ENCODE data around the gene ACAD9.
"Not testable (repeated sequence)": the region's sequence is repeated elsewhere in the genome, so short reads cannot be mapped to it uniquely, and the experiment has no call there.

Gene ACAD9

DNA sequence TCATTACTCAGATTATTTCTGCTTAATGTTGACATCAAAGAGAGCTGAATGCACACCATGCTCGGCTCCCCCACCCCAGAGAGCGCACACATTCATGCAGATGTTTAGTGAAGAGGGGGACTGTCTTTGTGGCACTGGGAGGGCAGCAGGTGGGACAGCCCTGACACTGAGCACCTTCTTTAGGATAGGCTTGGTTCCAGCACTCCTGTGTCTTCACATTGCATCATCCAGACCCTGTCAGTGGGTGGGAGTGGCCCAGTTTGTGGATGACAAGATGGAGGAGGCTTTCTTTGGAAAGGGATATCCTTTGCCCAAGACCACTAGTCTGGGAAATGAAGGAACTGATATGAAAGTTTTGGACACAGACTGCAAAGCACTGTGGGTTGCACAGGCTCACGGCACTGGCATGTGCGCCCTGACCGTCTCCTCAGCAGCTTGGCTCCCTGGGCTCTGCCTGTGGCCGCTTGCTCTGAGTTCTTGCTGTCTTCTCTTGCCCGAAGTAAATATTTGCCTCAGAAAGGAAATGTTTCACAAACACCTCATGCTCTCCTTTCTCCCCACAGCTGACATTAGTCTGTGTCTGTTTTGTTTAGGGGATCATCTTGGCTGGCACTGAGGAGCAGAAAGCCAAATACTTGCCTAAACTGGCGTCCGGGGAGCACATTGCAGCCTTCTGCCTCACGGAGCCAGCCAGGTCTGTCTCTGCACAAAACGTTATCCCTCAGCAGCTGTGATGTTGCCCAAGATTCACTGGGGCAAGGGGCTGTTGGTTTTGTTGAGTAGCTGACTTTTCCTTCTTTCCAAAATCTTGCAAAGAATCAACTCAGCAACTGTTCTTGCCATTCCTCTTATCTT lies 16.6 kb downstream of the ACAD9 start:
- no peak for DNase-seq (ENCODE audit: low spot score)

DNA sequence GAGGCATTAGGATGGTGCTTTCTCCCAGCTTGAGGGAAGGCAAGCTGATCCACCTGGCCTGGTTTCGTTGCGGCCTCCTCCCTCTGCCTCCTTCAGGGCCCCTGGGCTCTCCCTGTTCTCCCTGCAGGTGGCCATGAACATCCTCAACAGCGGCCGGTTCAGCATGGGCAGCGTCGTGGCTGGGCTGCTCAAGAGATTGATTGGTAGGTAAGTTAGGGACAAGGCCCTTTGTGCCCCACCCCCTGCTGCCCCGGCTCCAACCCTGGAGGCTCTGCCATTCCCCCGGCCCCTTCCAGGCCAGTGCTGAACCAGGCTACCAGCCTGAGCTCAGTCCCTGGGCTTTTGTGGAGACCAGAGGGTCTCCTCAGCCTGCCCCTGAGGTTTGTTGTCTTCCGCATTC lies 23.0 kb downstream of the ACAD9 start:
- DNase-seq (ENCODE audit: low spot score) = no peak

DNA sequence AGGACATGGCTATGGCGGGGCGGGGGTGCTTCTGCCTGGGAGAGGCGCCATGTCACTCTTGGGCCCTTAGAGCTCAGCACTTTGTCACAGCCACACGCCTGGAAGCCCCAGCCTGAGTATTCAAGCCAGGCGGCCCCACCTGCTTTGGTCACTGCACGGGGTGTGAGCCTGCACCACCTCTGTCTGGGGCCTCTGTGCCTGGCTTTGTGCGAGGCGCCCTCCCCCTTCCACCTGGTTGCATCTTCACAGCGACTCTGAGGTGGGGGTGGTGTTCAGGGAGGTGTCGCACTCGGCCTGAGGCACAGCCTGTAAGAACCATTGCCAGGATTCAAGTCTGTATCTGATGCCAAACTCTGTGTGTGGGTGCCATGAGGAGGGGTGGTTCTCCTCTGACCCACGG lies 24.1 kb downstream of the ACAD9 start:
- no peak for DNase-seq (ENCODE audit: low spot score)

- DNase-seq (ENCODE audit: low spot score) = no peak
Observed at GRCh38 chr3:128906031-128906803, 26.8 kb downstream of the ACAD9 start.

DNA sequence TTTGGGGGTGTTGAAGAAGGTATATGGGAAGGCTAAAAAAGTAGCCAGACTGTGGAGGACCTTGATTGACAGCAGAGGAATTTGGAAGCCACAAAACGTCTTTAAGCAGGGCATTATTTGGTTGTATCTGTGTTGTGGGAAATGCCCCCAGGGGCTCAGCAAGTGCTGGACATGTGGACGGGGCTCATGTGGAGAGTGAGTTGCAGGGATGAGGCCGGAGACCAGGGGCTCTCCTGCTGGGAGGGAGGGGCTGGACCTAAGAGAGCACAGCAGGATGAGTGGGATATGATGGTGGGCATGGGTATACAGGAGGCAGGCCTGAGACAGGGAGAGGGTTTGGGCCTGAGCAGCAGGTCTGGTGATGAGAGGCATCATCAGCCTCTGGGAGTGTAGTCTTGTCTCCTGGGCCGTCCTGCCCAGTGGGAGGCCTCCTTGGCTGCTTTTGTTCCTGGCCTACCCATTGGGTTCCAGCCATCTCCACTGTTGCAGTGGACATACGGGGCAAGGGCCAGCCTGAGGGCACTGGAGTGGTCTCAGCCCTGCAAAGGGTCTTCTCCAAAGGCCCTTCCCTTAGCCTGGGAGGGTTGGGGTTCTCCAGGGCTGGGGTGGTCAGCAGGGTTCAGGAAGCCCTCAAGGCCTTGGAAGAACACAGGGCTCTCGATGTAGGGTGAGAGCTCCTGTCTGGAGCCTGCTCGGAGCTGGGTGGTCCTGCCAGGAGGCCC lies 27.5 kb downstream of the ACAD9 start:
- no peak for DNase-seq (ENCODE audit: low spot score)

DNA sequence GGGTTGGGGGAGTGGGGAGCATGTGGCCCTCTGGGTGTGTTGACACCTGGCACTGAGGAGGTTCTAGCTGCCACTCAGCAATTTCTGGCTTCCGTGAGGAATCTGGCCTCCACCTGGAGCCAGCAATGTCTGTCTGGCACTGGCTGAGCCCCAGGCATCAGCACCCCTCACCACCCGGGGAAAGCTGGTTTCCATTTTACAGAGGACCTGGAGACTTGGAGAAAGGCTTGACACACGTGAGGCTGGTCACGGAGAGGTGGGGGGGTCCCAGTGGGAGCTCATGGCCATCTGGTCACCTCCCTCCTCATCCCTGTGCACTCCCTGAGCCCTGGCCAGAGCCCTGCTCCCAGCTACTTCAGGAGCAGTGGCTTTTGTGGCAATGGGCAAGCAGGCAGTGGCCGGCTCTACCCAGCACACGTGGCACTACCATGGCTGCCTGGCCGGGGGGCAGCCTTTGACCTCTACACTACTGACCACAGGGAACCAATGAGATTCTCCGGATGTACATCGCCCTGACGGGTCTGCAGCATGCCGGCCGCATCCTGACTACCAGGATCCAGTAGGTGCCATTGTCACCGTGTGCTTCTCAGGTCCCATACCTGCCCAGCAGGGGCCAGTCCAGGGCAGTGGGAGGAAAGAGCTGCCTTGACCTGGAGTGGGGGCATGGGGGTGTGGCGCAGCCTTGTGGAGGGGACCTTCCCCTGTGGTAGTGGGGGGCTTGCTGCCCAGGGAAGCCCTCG lies 28.5 kb downstream of the ACAD9 start:
- no peak for DNase-seq (ENCODE audit: low spot score)

DNA sequence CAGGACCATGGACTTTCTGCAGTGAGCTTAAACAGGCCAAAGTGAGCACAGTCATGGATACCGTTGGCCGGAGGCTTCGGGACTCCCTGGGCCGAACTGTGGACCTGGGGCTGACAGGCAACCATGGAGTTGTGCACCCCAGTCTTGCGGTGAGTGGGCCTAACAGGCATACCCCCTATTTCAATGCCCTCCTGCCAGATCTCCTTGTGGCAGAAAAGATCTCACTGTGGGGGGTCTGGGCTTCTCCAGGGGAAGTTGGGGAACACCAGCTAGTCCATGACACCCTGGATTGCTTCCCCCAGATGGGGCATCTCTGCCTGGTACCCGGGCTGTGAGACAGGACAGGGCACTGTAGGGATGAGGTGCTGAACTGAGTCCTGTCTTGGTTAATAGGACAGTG lies 29.5 kb downstream of the ACAD9 start:
- DNase-seq (ENCODE audit: low spot score) = no peak

- DNase-seq (ENCODE audit: low spot score) = no peak
Observed at GRCh38 chr3:128910006-128910405, 30.6 kb downstream of the ACAD9 start.

DNA sequence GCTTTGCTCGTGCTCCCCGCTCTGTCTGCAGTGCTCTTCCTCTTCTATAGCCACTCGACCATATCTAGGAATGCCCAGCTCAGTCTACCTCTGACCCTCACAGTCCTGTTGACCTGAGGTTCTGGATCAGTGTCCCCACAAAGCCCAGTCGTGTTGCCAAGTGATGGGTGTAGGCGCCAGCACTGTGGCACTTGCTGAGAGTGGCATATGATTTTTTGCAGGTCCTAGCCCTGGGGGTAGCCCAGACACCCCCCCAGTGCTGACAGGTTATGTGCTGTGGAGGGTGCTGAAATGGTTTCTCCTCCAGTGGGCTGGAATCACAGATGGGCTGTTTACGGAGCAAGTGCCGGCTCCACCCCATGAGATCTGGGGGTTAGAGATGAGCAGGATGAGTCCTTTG lies 32.5 kb downstream of the ACAD9 start:
- no peak for DNase-seq (ENCODE audit: low spot score)

DNA sequence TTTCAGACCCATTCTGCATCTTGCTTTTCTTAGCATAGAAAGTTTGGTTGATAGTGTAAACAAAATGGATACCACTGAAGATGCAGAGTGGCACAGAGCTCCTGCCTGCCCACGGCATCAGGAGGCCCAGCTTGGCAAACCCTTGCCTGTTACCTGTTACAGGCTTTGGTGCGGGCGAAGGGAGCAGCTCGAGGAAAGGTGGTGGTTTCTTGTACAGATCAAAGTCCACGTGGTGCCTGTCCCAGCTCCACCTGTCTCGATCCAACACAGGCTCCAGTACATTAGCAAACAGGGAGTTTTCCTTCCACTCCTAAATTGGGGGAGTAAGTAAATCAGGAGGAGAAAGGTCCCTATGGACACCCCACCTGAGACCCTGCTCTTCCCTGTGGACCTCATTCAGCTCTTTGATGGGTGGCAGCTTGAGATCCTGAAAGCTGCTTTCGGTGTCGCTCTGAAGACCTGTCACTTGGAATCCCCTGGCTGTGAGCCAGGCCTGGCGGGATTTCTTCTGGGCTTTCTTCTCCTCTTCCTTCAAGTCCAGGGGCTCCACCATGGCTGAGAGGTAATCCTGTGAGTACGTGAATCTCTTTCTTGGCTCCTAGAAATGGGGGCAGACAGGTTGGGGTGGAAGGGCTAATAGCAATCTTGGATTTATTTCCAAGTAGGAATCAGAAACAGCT lies 35.7 kb downstream of the ACAD9 start:
- no peak for DNase-seq (ENCODE audit: low spot score)

DNA sequence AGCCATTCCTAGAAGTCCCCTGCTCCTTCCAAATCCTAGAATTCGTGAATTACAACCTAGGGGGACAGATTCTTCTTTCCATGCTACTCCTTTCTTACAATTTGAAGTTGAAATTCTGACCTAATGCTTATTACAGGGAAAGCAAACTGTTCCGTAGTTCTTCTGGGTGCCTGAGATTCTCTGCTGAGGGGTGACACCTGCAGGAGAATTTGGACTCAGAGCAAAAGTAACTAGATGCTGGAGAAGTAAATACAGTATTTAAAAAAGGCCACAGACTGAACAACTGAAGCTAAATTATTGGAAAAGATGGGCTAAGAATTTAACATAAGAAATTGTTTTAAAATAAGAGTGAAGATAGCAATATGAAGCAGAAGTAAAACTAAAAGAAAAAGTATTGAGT lies 37.9 kb downstream of the ACAD9 start:
- no peak for DNase-seq (ENCODE audit: low spot score)

- no peak for DNase-seq (ENCODE audit: low spot score)
Observed at GRCh38 chr3:128919988-128920387, 40.6 kb downstream of the ACAD9 start.

DNA sequence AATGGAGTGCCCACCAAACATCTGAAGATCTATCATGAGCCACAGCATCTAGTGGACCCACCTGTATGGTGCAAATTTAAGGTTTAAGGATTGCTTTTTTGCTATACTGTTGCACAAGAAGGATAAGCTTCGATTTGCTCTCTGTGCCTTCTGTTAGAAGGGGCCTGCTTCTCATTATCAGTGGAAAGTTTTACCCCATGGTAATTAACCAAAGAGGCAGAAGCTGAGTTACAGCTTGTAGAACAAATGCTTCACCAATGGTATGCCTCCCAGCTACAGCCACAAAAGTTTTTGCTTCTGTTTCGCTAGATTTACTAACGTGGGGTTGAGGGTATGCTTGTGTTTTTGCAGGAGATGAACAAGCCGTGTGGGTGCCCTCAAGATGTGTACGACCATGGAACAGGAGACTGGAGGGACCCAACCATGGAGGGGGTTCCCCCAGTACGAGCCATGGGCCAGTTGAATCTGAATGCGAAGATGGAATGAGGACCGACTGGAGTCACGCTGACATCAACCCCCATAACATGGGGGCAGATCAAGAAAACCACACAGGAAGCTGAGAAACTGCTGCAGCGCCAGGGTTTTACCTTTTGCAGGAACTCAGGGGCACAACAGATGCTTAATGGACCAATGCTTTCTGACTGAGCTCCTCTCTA lies 43.5 kb downstream of the ACAD9 start:
- DNase-seq (ENCODE audit: low spot score) = no peak

- no peak for DNase-seq (ENCODE audit: low spot score)
Observed at GRCh38 chr3:128923576-128923975, 44.2 kb downstream of the ACAD9 start.

DNA sequence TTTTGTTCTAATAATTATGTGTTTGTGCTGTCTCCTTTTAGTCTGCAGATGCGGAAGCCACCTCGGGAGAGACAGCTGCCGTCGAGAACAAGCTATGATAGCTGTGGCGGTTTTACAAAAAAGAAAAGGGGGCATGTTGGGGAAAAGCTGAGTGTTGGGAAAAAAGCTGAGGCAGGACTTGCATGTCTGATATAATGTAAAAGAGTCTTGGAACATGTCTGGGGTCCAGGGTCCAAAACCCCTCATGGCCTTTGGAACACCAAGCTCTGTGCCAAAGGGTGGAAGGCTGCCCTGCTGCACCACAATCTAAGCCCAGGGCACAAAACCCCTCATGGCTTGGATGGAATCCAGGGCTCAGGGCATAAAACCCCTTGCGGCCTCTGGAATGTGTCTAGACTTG lies 44.6 kb downstream of the ACAD9 start:
- not testable (repeated sequence) for DNase-seq (ENCODE audit: low spot score)

GRCh38 chr3:128929364-128929763 lies 49.9 kb downstream of the ACAD9 start:
- no peak for DNase-seq (ENCODE audit: low spot score)

DNA sequence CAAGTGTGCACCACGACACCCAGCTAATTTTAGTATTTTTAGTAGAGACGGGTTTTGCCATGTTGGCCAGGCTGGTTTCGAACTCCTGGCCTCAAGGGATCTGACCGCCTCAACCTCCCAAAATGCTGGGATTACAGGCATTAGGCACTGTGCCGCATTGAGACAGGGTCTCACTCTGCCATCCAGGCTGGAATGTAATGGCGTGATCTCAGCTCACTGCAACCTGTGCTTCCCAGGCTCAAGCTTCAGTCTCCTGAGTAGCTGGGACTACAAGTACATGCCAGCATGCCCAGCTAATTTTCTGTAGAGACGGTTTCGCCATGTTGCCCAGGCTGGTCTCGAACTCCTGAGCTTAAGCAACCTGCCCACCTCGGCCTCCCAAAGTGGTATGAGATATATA lies 51.6 kb downstream of the ACAD9 start:
- no peak for DNase-seq (ENCODE audit: low spot score)

DNA sequence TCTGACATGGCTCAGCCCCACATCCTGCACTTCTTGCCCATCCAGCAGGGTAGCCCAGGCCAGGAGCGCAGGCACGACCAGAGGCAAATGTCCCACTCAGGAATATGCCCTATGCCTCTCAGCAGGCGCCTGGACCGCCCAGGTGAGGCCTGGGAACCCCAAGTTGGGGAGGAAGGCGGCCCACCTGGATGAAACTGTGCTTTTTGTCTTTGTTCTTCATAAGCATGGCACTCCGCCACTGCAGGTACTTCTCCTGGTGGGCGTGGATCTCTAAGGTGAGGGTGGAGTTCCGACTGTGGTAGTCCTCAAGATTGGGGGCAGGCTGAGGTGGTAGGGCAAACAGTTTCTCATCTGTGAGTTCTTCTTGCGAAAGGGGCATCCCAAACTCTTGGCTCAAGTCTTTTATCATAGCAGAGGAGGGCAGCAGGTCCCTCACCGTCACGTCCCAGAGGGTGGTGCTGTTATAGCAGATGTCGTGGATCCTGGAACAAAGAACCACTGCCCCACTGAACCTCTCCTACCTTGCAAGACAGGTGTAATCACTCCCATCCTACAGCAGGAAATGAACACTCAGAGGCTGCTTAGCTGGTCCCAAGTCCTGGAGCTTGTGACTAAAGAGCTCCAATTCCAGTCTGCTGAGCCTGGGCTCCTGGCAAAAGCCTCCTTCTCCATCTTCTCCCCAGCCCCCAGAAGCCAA lies 53.2 kb downstream of the ACAD9 start:
- no peak for DNase-seq (ENCODE audit: low spot score)

DNA sequence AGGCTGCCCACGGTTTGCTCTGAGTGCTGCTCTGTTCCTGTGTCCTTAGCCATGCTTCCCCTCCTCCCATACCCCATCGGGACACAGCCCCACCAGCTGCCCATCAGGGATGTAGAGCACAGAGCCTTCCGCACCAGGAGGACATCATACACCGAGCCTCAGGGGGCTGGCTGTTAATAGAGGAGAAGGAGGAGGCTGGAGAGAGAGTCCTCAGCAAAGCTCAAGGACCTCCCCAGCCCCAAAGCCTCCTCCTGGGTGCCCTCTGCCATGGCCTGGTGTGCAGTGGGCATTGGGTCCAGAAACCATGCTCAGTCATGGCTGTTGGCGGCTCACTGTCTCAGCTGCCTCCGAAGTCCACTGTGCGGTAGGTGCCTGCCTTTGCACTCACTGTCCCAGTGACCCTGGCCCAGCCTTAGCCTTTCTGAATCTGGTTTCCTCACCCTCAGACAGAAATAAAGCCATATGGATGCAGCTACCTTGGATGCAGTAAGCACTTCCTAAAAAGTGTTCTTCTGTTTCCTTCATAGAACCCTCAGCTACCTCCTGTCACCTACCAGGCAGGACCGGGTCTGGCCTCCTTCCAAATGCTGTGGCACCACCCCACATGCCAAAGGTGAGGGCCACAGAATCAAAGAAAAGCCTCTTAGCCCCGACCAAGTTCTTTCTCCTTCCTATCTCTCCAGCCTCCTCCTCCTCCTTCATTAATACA lies 53.9 kb downstream of the ACAD9 start:
- no peak for DNase-seq (ENCODE audit: low spot score)

DNA sequence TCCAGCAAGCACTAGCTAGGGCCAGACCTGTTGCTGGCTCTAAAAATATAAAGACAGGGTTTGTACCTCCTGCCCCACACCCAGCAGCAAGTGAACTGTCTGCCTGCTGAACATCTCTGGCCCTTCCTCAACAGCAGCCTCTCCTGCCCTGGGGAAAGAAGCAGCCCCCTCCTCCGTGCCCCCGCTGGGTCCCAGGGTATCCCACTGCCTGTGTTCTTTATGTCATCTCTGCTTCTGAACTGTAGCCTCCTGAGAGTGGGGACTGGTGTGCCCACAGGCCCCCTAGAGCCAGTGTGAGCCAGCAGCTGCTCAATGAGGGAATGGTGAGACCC lies 54.5 kb downstream of the ACAD9 start:
- DNase-seq (ENCODE audit: low spot score) = no peak

All from AG08396 (cell line).